Amygdala (tissue), 56 donors: ENCODE measurements around the gene IGSF22.
"Not testable (repeated sequence)": the region's sequence is repeated elsewhere in the genome, so short reads cannot be mapped to it uniquely, and the experiment has no call there.

Source experiments
- DNase-seq, 56 donors: peaks; one replicate each; lab custom pipeline; 2025; lab: John Stamatoyannopoulos, UW

The IGSF22 gene

GRCh38 chr11:18696638-18697225 is 29.3 kb downstream of the IGSF22 start:
- no peak for DNase-seq

DNA sequence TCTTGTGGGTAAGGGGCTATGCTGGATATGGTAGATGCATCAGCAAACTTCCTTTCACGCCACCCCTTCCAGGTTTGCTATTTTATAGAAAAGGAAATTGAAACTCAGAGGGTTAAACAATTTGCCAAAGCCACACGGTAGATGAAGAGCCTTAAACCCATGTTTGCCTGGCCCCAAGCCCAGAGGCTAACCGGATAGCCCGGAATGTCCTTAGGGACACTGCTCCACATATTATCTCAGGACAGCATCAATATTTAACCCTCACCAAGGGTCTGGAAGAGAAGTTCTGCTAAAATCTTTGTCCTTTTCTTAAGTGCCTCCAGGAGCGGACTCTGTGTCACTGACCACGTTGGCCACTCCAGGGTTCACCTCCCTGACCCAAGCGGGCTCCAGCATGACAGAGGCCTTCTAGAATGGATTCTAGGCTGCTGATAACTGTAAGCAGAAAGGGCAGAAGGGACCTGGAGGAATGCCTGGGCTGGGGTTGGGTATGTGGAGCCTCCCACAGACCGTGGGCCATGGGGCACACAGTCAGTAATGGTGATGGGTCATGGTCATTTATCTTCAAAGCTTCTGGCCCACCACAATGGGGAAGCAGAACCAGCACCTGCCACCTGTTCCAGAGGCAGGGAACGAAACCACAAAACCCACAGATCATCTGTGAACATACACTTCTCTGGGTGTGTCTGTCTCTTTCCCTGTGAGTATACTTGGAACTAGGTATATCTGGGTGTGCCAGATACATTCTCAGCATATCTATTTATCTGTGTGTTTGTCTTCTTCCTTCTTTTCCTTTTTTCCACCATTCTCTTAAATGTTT is 32.8 kb downstream of the IGSF22 start:
- no peak for DNase-seq

- not testable (repeated sequence) for DNase-seq
Observed at GRCh38 chr11:18691467-18692140, 34.4 kb downstream of the IGSF22 start.

DNA sequence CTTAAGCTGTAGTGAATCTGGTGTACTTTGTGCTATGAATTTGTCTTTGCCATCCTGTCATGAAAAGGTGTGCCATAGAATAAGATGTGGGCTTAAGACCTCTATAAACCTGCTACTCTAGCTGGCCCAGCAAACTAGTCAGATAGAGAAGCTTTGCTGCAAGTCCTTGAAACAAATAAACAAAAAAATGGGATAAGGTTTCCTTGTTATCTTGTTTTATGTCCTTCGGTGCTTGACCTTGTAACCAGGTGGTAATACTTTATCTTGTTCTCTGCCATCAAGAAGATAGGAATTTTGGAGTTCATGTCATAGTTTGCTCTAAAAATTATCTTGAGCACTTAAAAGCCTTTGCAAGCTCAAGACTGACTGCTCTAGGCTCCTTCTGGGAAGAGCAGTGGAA is 41.7 kb downstream of the IGSF22 start:
- DNase-seq, result no peak

DNA sequence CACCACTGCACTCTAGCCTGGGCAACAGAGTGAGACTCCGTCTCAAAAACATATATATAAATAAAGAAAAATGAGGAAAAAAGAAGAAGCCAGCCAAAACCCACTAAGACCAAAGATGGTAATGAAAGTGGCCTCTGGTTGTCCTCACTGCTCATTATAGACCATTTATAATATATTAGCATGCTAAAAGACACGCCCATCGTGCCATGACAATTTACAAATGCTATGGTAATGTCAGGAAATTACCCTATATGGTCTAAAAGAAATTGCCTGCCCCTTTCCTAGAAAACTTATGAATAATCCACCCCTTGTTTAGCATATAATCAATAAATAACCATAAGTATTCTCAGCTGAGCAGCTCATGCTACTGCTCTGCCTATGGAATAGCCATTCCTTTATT is 43.5 kb downstream of the IGSF22 start:
- no peak for DNase-seq

- DNase-seq, result not testable (repeated sequence)
Observed at GRCh38 chr11:18681949-18682348, 44.0 kb downstream of the IGSF22 start.

GRCh38 chr11:18677560-18677959 is 48.4 kb downstream of the IGSF22 start:
- no peak for DNase-seq

DNA sequence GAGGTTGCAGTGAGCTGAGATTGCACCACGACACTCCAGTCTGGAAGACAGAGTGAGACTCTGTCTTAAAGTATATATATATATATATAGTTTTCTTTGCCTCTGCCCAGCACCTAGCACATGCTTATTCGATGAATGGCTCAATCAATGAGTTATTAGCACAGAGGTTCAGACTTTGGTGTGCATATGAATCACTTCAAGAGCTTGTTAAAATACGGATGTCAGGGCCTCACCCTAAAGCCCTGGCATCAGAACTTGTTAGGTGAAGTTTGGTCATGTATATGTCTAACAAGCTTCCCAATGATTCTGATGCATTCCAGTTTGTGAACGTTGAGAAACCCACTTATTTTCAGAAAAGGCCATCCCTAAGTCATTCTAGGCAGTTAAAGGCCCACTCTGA is 49.2 kb downstream of the IGSF22 start:
- DNase-seq, result no peak

DNA sequence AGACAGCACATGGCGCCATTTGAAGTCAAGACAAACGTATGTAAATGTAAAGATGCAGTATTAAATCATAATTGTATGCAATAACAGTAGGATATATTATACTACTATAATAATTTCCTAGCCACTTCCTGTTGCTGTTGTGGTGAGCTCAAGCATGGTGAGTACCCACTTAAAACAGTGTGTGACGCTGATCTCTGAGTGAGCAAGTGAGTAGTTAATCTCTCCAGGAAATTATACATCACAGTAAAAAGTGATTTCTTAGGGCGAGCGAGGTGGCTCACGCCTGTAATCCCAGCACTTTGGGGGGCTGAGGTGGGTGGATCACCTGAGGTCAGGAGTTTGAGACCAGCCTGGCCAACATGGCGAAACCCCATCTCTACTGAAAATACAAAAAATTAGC is 53.8 kb downstream of the IGSF22 start:
- DNase-seq, result not testable (repeated sequence)

- no peak for DNase-seq
Observed at GRCh38 chr11:18671246-18671645, 54.7 kb downstream of the IGSF22 start.

DNA sequence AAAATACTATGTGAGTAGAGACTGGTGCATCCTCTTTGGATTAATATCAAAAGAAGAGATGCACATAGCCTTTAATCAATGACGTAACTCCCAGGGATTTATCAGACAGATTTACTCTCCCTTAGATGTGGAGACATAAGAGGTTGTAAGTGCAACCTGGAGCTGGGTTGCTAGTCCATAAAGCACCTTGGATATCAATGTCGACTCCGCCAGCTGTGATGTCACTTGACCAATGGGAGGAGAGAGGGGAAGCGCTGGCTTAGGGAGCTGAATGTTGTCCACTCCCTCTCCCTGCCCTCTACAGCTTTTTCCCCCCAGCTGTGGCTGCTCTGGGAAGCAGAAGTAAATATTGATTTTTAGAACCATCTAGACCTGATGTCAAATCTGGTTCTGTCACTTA is 56.3 kb downstream of the IGSF22 start:
- DNase-seq, result no peak

- no peak for DNase-seq
Observed at GRCh38 chr11:18669219-18669596, 56.8 kb downstream of the IGSF22 start.

GRCh38 chr11:18668131-18668530 is 57.9 kb downstream of the IGSF22 start:
- no peak for DNase-seq

DNA sequence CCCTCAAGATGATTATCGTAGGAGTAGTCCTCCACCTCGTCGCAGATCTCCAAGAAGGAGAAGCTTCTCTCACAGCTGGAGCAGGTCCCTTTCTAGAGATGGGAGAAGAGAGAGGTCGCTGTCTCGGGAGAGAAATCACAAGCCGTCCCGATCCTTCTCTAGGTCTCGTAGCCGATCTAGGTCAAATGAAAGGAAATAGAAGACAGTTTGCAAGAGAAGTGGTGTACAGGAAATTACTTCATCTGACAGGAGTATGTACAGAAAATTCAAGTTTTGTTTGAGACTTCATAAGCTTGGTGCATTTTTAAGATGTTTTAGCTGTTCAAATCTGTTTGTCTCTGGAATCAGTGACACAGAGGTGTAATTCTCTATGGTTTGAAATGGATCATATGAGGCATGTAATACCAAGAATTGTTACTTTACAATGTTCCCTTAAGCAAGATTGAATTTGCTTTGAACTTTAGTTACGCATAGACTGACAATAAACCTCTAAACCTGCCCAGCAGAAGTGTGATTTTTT is 60.6 kb downstream of the IGSF22 start:
- DNase-seq, result not testable (repeated sequence)

GRCh38 chr11:18657673-18658072 is 68.3 kb downstream of the IGSF22 start:
- DNase-seq, result no peak
